Lung microvascular endothelial cell (primary cell): Measurements from ENCODE around the gene MPC2. TPM values are rescaled to one million over a fixed set of nuclear protein-coding genes. Genes with fewer than 3 reads are reported as not detected.
A peak's percentile ranks its signal among the peaks of the same experiment; 100 is the strongest.
"Not testable (repeated sequence)": the region's sequence is repeated elsewhere in the genome, so short reads cannot be mapped to it uniquely, and the experiment has no call there.

Source experiments
- DNase-seq, 2 donors: peaks; one replicate each; pipeline versions ENCODE4 v3.0.0 to v3.0.0-alpha.2; 2010; ENCODE audit warnings: low read depth in 2 of 2
- total RNA-seq: library from RNA; depleted of rRNA; stranded (reverse); fragments of >200 nt; gene quantifications from 2 replicates; pipeline ENCODE4 v1.2.1, GENCODE V29; 2014

The MPC2 gene
- total RNA-seq, 1 donor from 2014 or later, result 19.6 TPM

DNA sequence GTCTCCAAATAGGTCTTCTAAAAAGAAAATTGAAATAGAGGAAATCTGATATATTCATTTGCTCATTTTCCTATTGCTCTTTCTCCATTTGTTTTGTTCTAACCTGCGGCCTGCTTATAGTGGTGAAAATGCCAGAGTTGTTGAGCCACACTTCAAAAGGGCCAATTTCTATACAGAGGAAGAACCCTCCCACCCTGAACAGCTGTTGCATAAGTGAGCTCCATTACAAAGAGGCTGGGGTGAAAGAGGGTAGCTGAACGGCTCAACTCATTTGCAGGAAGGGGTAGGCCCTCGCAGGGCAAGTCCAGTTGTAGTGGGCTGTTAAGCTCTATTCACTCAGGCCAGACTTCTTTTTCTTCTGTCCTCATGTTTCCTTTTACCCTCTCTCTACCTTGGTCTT lies 31.7 kb downstream of the MPC2 start:
- DNase-seq, result peak; percentile 8 to 37

DNA sequence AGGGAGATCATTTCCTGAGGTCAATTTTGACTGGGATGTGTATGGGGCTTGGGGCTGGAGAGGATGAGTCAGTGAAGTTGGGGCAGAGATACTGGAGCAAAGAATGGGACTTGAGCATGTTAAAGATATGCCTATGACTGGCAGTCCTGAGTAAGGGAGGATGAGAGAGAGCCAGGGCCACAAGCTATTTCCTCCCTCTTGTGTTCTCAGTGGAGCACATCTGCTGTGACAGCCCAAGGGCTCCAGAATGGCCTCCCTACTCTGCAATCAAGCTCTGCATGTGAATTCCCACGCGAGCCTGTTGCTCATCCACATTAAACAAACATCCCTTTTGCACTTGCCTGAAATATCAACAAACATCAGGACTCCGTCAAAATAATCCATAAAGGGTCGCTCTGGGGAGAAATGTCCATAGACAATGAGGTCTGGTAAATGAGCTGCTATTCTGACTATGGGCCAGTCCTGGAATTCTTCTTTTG lies 32.2 kb downstream of the MPC2 start:
- peak; percentile 37 to 86 for DNase-seq

DNA sequence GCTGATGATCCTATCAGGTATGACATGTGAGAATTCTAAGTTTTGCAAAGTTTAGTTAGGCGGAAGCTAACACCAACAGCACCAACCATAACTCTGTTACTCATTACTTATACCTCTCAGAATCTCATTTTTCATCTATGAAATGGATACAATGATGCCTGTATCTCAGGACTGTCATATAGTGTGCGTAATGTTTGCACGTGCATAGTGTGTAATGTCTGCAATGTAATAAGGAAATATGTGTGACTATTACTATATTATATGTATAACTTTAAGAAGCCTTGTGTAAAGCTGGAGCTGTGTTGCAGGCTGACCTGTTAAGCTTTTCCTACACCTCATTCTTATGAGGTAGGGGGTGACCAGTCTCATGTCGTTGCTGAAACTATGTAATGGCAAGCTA lies 36.0 kb downstream of the MPC2 start:
- DNase-seq, result no peak

DNA sequence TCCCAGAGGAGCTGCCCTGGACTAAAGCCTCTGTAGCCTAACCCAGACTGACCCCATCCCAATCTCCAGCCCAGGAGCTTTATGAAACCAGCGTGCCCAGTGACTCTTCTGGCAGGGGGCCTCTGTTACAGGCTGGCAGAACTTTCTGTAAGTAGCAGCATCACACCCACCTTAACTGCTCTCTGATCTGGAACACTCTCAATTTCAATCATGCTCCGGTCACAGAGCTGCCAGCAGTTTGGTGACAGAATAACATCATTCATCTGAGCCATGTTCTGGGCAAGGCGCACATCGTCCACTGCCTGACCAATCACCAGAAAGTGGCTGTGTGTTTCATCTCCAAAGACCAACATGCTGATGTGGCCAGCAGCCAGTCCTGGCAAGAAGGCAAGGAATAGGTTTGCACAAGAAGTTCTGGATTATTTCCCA lies 37.6 kb downstream of the MPC2 start:
- no peak for DNase-seq

DNA sequence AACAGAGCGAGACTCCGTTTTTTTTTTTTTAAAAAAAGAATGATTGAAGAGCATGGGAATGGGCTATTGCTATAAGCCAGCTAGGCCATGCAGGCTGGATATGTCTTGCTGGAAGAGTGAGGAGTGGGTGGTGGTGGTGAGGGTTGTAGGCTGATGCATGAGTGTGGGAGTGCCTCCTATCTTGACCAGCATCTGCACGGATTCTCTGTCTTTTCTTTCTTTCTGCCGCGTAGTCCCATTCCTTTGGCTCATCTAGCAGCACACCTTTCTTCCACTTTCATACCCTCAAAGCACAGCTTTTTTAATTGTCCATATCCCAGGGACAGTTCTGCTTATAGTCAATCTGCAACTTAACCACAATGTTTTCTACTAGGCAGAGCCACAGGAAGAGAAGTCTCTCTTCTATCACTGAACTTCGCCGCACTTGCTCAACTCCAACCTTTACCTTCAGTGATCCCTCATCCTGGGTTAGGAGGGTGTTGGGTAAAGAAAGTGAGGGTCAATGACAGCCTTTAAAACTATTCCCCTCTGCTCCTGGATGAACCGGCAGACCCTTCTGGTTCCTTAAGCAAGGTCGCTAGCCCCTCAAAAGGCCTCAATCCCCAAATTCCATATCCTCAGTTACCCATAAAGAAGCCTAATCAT lies 38.2 kb downstream of the MPC2 start:
- DNase-seq, result no peak

DNA sequence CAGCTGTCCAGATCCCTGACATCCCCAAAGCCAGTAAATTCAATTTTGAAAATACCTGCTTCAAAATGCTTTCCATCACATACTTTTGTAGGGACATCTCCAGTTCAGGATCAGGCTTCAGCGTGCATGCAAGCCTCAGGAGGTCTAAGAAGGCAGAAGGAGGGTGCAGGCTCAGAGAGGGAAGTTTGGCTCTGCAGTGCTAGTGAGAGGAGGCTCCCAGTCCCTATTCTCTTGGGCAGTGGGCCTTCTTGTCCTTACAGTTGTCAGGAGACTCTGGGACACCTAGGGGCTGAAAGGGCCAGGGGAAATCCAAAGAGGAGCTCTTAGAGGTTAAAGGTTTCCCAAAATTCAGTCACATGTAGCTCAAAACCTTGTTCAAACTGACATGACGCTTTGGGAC lies 43.1 kb downstream of the MPC2 start:
- DNase-seq, result no peak

DNA sequence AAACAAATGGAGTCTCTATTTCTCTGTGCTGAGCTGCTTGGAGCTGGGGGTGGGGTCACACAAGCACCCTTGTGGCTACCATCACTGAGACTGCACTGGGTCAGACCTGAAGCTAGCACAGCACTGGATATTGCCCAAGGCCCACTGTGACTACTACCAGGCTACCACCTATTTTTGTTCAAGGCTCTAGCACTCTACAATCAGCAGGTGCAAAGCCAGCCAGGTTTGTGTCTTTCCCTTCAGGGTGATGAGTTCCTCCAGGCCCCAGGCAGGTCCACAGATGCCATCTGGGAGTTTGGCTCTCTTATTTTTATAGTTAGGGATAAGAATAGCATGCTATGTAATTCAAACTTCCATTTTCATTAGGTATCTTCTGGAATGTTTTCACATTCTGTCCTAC lies 46.5 kb downstream of the MPC2 start:
- no peak for DNase-seq

DNA sequence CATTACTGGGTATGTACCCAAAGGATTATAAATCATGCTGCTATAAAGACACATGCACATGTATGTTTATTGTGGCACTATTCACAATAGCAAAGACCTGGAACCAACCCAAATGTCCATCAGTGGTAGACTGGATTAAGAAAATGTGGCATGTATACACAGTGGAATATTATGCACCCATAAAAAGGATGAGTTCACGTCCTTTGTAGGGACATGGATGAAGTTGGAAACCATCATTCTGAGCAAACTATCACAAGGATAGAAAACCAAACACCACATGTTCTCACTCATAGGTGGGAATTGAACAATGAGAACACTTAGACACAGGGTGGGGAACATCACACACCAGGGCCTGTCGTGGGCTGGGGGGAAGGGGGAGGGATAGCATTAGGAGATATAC lies 49.7 kb downstream of the MPC2 start:
- DNase-seq, result not testable (repeated sequence)

DNA sequence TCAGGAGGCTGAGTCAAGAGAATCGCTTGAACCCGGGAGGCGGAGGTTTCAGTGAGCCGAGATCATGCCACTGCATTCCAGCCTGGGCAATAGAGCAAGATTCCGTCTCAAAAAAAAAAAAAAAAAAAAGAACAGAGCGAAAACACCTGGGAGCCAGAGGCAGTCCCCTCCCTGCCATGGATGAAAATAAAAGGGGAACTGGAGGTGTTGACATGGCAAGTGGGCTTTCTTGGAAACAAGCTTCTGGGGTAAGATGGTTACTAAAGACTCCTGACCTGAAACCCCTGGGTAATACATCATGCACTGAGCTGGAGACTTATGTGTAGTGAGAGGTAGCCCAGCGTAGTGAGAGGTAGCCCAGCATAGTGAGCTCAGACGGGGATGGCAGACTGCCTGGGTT lies 54.5 kb downstream of the MPC2 start:
- no peak for DNase-seq

DNA sequence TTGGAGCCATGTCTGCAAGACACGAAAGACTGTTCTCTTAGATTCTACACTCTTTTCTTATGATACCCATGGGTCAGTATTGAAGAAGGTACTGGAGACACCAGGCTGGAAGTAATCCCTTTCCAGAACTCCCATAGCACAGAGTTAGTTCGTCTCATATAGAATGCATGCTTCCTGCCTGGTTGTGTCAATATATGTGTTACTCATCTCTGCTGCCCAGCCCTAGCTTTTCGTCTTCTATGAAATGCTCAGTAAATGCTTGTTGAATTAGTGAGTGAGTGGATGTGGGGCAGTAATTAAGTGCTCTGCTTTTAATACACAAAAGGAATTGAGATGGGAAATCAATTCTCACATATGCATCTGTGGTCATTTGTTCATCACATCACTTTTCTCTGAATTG lies 55.1 kb downstream of the MPC2 start:
- DNase-seq, result no peak

DNA sequence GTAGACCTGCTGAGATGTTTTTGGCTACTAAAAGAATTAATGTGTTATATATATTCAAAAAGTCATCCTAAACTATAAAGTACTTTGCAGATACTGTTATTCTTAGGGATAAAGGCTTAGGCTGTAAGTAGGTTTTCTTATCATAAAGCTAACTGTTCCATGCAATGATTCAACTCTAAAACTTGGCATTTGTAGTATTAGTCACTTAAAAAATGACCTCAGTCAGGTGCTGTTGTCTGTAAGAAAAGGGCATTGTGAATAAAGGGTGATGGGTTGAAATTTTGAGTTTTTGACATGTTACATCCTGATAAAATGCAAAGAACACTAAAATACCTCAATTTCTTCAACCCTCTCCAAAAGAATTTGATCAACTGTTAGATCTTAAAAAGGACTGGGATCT lies 55.8 kb downstream of the MPC2 start:
- no peak for DNase-seq

DNA sequence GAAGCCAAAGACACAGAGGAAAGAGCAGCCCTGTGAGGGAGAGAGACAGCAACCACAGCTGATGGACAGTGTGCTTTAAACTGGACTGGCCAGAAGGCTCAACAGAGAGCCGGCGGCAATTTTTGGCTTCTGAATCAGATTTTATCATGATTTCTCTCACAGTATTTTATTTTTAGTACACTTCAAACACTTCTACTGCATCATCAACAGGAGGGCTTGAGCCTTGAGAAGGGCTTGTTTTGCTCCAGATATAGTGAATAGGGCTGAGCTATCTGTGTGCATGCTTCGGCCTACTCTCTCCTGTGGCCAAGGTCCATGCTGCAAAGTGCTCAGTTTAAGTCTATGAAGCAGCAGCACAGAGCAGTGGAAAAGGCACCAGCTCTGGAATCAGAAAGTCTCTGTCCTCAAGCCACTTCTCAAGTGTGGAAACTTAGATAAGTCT lies 56.3 kb downstream of the MPC2 start:
- no peak for DNase-seq

DNA sequence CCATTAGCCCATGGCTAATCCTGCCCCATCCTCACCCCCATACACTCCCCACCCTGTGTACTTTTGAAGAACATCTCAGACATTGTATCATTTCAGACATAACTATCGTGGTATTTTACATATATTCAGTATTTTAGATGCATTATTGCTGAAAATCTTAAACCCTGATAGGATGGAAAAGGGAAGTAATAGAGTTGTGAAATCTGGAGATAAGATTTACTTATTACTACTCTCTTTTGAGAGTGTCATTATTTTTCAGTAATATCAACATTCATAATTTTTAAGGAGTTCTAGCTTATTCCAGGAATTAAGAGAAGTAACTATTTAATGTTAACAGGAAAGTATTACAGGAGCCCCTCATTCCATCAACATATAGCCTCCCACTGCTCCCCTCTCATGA lies 57.4 kb downstream of the MPC2 start:
- no peak for DNase-seq

DNA sequence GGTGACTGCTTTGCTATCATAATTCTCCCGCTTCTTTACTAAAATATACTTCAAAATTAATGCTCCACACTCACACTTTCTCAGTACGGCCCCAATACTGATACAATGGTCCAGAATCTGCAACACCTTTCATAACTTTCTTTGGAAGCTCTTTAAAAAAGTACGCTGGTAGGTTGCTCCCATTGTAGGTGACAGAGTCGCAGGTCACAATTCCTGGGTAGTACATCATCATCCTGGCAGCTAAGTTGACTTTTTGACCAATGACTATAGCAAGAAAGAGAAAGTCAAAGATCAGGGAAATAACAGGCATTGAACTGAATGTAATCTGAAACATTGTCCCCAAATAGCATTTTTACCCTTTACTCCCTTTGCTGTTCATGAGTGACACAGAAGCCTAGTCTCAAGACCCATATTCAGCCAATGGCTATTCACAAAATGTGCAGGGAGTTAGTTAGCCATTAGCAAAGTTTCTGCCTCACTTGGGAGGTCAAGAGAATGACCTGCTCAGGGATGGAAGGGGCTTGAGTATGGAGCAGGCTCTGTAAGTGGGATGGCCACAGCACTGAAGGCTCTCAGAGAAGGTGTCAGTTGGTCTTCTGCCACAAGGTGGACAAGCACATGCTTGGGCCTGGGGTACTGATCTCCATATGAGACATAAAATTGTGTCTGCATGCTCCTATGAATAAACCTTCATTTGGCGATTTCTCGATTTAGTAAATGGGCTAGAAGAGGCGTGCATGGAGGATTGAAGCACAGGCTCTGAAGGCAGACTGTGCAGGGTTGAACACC lies 58.3 kb downstream of the MPC2 start:
- DNase-seq, result no peak

DNA sequence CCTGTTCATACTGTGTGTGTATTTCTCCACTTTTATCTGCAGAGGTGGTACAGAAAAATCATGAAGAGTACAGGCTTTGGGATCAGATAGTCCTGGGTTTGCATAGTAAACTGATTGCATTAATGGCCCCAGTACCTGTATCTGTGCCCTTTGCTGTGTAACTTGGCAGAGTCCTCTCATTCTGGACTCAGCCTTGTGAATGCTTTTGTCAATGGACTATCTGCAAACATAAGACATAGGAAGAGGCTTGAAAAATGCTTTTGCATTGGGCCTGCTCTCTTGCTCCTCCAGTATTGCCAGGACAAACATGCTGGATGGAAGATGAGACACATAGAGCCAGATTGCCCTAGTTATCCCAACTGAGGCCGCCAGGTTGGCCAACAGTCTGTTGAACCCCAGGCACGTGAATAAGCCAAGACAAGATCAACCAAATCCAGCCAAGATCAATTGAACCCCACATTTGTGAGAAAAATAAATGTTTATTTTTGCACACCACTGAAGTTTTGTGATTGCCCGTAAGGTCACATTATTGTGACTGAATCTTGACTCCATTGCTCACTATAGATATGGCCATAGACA lies 60.2 kb downstream of the MPC2 start:
- DNase-seq, result no peak

DNA sequence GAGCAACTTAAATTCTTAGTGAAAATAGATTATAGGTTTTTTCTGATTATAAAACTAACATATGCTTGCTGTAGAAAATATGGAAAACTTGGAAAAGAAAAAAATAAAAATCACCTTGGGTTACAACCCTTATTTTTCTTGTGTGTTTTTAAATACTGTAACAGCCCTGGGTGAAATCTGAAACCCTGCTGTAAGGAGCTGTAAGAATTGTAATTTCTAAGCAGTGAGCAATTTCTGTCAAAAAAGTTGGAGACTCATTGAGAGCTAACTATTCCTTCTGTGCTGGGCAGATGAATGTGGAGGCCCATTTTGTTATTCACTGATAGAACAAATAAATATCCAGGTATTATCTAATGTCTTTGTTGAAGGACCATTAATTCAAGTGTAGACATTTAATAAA lies 65.5 kb downstream of the MPC2 start:
- DNase-seq, result no peak

DNA sequence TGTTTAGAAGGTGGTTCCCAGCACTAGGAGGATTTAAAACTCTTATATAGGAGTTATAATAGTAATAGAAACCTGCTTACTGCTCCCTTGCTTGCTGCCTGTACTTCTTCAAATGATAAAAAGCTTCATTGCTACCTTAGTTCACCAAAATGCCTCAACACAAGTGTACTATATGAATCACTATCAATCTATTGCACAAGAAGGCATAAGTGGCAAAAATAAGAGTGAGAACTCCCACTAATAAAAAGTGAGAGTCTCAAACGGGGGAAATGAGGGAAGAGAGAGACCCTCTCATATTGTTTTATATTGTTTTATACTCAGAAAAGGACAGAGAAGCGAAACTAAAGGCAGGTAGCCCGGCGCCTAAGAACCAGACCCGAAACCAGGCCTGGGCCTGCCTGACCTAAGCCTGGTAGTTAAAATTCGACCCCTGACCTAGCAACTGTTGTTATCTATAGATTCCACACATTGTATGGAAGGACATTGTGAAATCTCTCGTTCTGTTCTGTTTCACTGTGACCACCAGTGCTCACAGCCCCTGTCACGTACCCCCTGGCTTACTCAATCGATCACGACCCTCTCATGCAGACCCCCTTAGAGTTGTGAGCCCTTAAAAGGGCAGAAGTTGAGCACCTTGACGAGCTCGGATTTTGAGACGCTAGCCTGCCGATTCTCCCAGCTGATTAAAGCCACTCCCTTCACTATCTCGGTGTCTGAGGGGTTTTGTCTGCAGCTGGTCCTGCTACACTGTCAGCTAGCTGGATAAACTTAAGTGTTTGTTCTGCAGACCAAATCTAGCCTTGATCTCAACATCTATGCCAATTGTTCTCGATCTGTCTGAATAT lies 67.5 kb downstream of the MPC2 start:
- DNase-seq, result not testable (repeated sequence)

DNA sequence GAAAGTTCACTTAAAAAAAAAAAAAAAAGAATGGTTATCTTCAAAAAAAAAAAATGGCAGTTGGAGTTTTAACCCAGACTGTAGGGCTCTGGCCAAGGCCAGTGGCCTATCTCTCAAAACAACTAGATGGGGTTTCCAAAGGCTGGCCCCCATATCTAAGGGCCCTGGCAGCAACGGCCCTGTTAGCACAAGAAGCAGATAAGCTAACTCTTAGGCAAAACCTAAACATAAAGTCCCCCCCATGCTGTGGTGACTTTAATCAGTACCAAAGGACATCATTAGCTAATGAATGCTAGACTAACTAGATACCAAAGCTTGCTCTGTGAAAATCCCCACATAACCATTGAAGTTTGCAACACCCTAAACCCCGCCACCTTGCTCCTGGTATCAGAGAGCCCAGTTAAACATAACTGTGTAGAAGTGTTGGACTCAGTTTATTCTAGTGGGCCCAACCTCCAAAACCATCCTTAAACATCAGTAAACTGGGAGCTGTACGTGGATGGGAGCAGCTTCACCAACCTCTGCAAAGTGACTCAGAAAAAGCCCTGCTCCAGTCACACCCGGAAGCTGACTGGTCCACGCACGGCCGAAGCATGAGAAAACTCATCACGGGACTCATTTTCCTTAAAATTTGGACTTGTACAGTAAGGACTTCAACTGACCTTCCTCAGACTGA lies 70.0 kb downstream of the MPC2 start:
- not testable (repeated sequence) for DNase-seq
